GM19023 (cell line): Measurements from ENCODE around the gene RXFP3.
"Not testable (repeated sequence)": the region's sequence is repeated elsewhere in the genome, so short reads cannot be mapped to it uniquely, and the experiment has no call there.

Experiments used
- ATAC-seq: cut with Tn5 transposase; IDR thresholded peaks from one replicate; pipeline ENCODE4 v1.9.1; 2021; ENCODE audit warnings: mild to moderate bottlenecking, moderate library complexity; ENCODE audit not compliant: unreplicated experiment

Gene RXFP3

GRCh38 chr5:33936381-33937016 is at the start of gene RXFP3:
Gene RXFP3 (plus strand): TSS chr5:33936386. CDS start chr5:33936741, 355 bp downstream.
- ATAC-seq = no peak

- ATAC-seq = no peak
Observed at GRCh38 chr5:33887268-33887667, 48.9 kb upstream of the RXFP3 start.

GRCh38 chr5:33888587-33888986 is 47.6 kb upstream of the RXFP3 start:
- no peak for ATAC-seq

- ATAC-seq = peak; percentile 54
Observed at GRCh38 chr5:33890131-33891032, 45.8 kb upstream of the RXFP3 start.

- no peak for ATAC-seq
Observed at GRCh38 chr5:33891446-33891787, 44.8 kb upstream of the RXFP3 start.

GRCh38 chr5:33891788-33892619 is 44.2 kb upstream of the RXFP3 start, which contains the start of gene ADAMTS12:
Gene ADAMTS12 (minus strand): TSS chr5:33891990. CDS start chr5:33891856, 134 bp downstream.
- peak; percentile 40 for ATAC-seq

GRCh38 chr5:33892620-33893137 is 43.5 kb upstream of the RXFP3 start:
- ATAC-seq = no peak

- ATAC-seq = no peak
Observed at GRCh38 chr5:33894566-33894965, 41.6 kb upstream of the RXFP3 start.

- no peak for ATAC-seq
Observed at GRCh38 chr5:33901156-33901555, 35.0 kb upstream of the RXFP3 start.

GRCh38 chr5:33903118-33903517 is 33.1 kb upstream of the RXFP3 start:
- ATAC-seq = no peak

GRCh38 chr5:33905381-33905780 is 30.8 kb upstream of the RXFP3 start:
- no peak for ATAC-seq

GRCh38 chr5:33906248-33906647 is 29.9 kb upstream of the RXFP3 start:
- ATAC-seq = not testable (repeated sequence)

- ATAC-seq = not testable (repeated sequence)
Observed at GRCh38 chr5:33914844-33915243, 21.3 kb upstream of the RXFP3 start.

GRCh38 chr5:33921002-33921401 is 15.2 kb upstream of the RXFP3 start:
- ATAC-seq = no peak

- ATAC-seq = no peak
Observed at GRCh38 chr5:33925278-33925677, 10.9 kb upstream of the RXFP3 start.

- ATAC-seq = no peak
Observed at GRCh38 chr5:33927685-33928084, 8.5 kb upstream of the RXFP3 start.

GRCh38 chr5:33928283-33928682 is 7.9 kb upstream of the RXFP3 start:
- ATAC-seq = no peak

GRCh38 chr5:33929925-33930690 is 6.1 kb upstream of the RXFP3 start:
- no peak for ATAC-seq

GRCh38 chr5:33931136-33931535 is 5.0 kb upstream of the RXFP3 start:
- no peak for ATAC-seq

GRCh38 chr5:33933723-33934169 is 2.4 kb upstream of the RXFP3 start:
- ATAC-seq = peak; percentile 79
